ENCODE measurements around the gene EDN2.

EDN2 gene

DNA sequence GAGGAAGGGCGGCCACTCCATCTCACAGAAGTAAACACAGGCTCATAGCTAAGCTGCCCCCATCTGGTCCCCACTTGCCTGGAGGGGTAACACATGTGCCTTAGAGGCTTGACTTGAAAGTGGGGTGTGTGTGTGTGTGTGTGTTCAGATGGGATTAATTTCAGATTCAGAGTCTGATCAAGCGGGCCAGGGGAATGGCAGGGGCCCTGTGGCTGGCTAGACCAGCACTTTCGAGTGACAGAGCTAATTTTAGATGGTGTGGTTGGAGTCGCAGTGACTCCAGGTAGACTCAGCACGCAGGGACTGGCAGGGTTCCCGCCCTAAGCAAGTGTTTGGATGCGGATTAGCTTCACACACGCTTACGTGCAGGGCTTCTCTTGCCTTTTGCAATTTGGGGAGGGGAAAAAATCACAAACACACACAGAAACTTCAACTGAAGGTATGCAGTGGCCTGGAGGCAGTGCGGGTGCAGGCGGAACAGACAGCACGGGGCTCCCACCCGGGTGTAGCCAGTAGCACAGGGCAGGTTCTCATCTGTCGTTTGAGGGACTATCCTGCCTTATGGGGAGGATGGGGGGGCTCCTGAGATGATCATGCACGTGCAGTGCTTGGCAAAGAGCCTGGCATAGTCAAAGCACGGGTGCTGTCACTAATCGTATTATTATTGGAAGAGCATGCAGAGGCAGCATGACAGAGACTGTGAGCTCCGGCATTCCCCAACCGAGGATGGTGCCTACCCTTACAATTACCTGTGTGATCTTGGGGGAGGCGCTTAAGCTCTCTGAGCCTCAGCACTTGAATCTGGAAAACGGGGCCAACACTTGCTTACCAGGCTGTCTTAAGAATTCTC, 1.3 kb downstream of the EDN2 start:
- no peak for DNase-seq (ENCODE audit: low read depth)

DNA sequence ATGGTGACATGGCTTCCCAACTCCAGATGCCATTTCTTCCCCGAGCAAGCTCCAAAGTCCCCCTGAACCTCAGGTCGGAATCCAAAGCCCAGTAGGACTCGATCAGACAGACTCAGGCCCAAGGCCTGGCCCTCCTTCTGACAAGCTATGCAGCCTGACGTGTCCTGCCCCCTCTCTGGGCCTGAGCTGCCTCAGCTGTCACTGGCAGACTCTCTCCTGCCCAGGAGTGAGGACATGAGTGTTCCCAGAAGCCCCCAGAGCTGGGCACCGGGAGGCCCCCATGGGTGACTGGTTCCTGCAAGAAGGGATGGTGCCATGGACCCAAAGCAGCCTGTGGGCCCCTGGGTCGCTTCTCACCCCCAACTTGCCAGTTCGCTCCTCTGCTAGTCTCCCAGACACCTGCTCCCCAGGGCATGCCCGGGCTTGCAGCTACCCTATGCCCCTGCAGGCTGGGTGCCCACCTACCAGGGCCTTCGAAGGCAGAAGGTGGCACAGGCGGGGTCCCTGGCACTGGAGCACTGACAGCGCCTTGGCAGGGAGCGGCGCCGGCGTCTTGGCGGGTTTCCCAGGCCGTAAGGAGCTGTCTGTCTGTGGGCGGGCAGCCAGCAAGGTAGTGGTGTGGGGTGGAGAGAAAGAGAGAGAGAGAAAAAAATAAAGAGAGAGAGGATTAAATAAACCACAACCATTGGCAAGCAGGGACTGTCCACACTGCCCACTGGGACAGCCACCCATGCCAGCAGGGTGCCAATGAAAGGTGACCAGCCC, 2.3 kb downstream of the EDN2 start:
- peak; percentile 42 for DNase-seq (ENCODE audit: low read depth)

DNA sequence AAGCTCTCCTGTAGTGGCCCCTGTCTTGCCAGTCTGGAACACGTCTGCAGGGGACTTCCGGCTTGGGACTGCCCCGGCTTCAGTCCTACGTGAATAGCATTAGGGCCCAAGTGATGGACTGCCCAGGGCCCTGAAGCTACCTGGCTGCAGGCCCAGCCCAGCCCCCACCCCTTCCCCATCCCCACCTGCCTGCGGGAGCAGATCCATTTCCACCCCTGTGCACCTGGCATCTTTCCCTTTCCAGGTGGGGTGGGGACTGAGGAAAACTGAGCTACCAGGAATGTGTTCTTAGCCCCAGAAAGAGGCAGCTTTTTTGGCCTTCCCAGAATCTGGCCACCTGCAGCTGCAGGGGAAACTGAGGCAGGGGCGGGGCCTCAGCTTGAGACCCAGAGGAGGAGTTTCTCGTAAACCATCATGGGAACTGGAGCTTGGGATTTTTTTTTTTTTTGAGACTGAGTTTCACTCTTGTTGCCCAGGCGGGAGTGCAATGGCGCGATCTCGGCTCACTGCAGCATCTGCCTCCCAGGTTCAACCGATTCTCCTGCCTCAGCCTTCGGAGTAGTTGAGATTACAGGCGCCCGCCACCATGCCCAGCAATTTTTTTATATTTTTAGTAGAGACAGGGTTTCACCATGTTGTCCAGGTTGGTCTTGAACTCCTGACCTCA, 3.2 kb downstream of the EDN2 start:
- DNase-seq (ENCODE audit: low read depth), result no peak

DNA sequence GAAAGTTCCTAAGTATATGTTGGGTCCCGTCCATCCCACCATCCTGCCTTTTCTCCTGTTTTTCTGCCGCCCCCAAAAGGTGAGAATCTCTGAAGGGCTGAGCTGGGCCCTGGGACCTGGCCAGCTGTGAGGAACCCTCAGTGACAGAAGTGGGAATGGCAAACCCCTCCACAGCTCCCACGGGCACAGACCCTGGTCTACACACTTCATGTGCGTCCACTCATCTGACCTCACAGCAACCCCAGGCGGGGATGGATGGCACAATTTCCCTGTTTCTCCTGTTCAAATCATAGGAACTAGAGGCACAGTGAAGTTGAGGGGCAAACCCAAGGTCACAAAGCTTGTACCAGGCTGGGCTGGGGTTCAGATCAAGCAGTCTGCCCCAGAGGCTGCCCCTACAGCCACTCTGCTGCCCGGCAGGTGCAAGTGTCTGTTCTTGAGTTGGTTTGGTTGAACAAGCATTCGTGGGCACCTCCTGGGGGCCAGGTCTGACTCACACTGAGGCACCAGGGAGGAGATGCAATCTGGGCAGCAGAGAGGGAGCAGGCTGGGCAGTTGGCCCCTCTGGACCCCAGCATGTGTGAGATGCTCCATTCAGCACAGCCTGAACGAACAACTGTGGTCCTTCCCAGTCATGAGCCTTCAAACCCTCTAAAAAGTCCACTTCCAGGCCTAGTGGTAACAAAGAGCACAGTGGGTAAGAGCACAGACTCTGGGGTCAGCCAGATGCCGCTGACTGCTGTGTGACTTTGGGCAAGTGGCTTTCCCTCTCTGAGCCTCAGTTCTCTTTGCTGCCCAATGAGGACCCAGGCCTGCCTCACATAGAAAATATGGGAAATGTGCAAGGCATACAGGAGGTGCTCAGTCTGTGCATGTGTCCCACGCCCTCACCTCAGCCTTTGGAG, 4.0 kb downstream of the EDN2 start:
- DNase-seq (ENCODE audit: low read depth), result no peak

DNA sequence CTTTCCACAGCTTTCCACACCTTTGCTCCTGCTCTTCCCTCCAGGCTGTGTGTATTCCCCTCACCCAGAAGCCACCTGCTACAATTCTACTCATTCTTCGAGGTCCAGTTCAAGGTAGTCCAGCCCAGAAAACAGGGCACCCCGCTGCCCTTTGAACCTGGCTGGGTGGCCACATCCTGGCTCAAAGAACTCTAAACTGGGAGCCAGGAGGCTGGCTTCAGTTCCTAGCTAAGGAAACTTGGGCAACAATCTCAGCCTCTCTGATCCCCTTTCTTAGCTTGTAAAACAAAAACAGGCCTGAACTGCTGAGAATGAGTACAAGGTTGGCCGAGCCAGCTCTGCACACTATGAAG, 4.7 kb downstream of the EDN2 start:
- DNase-seq (ENCODE audit: low read depth), result no peak

DNA sequence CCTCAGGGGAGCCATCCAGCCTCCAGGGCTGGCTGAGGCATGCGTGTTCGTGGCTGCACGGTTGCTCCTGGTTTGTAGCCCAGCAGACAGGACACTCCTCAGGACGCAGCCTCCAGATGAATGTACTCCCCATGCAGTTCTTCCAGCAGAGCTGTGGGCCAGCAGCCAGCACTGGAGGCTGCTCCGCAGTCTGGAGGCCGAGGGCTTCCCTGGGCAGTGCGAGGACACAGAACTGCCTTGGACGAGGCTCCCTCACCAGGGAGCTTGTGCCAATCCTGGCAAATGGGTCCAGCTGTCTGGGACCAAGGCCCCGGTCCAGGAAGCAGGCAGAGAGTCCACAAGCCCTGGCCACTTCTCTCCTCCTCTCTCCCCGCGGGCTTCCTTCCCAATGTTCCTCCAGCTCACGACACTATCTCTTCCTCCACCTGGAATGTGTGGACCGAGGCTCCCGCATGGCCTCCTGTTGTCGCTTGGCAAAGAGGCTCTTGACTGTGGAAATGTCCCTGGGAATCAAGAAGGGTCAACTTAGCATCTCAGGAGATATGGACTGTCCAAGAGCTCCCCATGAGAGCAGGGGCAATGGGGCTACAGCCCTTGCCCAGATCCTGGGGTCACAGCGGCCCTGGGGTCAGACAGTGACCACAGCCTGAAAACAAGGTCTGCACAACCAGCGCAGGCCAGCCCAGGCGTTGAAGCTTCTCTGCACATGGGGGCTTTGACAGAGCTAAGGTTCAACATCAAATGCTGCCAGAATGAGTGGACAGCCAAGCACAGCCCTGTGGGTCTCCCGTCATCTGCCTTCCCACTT, 5.3 kb downstream of the EDN2 start:
- no peak for DNase-seq (ENCODE audit: low read depth)

DNA sequence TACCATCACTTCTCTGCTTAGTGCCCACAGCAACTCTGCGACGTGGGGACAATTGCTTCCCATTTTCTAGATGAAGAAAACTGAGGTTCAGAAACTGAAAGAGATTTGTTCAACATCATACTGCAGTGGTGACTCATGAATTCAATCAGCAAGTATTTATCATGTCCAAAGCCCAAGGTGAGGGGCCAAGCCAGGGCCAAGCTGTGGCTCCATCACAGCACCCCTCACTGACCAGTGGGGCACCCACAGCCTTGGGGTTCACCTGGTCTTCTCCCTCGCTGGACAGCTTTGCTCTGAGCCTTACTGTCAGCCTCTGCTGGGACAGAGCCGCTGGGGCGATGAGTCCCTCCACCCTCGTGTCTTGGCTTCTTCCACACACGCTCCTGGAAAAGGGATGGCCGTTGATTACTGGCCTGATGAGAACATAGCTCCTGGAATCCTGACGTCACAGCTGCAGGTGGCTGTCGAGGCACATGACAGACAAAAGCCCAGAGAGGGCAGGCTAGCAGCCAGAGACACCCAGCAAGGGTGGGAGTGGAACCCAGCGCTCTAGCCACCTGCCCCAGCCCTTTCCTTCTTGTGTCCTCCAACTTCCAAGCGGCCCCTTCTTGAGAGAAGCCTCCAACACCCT, 6.2 kb downstream of the EDN2 start:
- no peak for DNase-seq (ENCODE audit: low read depth)

DNA sequence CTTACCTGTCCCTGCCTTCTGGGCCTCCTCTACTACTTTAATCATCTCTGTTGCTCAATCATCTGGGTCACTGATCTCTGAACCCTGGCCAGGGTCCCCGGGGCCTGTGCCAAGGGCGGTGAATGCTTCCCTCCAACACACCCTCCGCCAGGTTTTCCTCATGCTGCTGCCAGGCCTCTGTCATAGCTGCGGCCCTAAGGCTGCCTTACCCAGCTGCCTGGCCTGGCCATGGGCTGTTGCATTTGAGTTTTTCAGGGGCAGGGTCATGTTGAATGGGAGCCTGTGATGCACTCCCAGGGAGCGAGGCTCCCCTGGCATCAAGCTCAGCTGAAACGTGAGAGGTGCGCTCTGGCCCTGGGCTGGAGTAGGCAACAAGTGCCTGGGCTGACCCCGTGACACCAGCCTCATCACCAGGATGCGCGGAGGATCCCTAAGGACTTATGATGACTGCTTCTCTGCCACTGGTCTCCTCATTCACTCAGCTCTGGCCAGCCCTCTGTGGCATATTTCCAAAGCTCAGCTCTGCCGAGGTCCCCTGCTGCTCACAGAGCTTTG, 7.6 kb downstream of the EDN2 start:
- no peak for DNase-seq (ENCODE audit: low read depth)

DNA sequence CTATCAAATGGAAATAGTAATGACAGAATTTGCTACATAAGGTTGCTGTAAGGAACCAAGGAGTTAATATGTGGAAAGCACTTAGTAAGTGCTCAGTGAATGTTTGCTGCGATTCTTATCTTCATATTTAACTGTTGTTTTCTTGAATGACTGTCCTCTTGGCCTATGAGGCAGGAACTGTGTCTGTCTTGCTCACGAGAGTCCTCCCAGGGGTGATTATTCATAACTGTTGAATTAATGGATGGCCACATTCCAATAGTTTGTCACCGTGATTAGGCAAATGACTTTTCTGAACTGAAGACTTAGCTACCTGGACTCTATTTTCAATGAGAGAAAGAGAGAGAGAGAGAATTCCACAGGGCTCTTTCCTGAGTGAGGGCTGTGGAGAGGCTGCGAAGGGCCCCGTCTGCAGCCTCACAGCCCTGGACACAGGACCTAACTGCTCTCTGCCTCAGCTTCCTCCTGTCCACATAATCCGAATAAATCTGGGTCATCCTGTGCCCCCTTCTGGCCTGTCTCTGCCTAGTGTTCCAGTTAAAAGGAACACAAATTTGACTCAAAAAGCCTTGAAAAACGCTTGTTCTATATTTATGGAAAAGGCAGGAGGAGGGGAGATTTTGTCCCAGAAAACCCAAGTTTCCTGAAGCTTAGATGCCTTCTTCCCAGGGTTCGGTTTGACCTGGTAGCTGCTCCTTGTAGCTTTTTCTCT, 8.5 kb downstream of the EDN2 start:
- DNase-seq (ENCODE audit: low read depth), result peak; percentile 35

DNA sequence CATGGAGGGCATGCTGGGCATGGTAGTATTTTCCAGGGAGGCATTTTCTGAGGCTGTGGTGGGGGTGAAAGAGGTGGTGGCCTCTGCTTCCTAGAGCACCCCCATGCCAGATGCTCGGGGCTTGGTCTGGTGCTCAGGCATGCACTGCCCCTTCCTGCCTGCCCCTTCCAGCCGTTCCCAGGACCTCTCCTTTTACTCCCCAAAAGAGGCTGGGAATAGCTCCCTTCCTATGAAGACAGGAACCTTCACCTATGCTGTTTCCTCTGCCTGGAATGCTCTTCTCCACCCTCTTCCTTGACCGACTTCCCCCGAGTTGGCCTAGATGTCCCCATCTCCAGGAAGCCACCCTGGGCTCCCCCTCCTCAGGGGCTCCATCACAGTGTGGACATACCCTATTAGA, 9.1 kb downstream of the EDN2 start:
- no peak for DNase-seq (ENCODE audit: low read depth)

DNA sequence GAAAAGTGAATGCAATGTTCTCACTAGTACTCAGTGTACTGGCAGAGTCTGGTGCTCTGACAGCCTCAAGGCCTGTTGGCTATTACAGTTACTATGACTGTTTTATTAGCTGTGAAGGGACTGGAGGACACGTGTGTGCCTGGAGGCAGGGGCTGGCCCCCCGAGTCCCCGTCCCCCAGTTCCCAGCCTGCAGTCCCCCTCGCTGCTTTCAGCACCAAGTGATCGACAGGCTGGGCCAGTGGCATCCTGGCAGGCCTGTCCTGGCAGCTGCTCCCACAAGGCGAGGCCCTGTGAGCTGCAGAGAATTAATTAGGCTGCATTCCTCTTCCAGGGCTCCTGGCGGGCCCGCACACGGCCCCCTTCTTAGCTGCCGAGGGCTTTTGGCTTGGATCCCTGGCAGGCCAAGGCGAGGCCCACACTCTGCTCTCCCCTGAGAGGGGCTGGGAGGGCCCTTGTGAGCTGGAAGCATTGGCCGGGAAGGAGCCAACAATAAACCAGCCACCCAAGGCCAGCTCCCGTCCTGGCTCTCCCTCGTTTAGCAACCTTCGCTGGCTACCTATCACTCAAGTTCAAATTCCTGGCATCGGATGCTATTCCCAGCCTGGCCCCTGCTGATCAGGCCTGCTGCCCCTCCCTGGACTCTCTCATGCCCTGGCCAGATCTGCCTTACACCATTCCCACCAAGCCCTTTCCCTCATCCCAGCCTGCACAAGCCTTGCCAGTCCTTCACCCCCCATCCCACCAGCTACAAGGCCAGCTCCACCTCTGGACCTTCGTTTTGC, 9.8 kb downstream of the EDN2 start:
- no peak for DNase-seq (ENCODE audit: low read depth)

DNA sequence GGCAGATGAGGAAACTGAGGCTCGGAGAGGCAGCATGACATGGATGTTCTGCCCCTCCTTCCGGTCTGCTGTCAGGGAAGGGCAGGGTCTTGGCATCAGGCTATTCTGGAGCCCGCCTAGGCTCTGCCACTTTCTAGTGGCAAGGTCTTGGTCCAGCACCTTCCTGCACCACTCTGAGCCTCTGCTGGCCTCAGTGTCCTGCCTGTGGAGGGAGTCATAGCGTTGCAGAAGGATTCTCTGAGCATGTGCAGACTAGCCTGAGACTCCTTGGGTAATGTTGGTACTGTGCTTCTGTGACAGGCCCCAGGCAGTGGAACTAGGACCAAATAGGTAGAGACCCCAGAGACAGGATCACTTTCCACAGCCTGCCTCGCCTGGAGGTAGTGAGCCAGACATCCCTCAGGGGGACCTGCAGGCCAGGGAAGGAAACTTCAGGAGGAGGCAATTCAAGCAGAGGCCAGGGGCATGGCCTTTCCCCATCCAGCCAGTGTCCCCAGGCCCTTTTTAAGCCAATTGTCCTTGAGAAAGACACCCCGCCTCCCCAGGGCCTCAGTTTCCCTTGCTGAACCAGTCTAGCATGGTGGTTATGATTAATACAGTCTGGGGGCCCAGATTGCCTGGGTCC, 10.6 kb downstream of the EDN2 start:
- no peak for DNase-seq (ENCODE audit: low read depth)

DNA sequence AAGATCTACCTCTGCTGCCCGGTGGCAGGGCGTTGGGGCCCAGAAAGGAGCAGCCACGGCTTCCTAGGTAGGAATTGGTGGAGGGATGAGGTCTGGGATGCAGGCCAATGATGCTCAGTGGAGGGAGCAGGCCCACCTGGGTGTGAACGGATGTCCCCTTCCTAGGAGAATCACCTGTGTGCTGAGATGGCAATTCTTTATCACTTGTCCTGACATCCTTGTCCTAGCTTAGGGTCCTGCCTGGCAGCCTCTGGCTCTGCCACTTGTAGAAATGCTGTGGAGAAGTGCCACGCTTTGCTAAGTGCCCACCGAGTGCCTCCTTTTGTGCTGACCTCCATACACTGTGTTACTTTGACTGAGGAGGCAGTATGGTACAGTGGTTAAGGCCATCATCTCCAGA, 12.8 kb downstream of the EDN2 start:
- no peak for DNase-seq (ENCODE audit: low read depth)

DNA sequence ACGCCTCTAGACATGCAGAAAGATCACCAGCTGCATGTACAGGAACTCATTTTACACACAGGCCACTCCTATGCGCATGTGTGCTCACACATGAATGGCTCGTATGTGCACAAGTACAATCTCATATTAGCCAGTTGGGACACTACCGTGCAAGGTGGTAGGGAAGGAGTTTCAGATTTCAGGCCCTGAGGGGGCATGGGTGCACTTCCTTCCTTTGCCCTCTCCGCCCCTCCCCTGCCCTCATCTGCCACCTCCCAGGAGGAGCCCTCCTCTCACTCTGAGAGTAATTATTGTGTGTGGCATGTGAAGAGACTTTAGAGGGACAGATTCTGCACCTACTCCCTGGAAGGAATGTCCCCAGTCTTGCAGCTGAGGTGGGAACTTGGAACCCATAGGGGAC, 14.8 kb downstream of the EDN2 start:
- DNase-seq (ENCODE audit: low read depth), result no peak

DNA sequence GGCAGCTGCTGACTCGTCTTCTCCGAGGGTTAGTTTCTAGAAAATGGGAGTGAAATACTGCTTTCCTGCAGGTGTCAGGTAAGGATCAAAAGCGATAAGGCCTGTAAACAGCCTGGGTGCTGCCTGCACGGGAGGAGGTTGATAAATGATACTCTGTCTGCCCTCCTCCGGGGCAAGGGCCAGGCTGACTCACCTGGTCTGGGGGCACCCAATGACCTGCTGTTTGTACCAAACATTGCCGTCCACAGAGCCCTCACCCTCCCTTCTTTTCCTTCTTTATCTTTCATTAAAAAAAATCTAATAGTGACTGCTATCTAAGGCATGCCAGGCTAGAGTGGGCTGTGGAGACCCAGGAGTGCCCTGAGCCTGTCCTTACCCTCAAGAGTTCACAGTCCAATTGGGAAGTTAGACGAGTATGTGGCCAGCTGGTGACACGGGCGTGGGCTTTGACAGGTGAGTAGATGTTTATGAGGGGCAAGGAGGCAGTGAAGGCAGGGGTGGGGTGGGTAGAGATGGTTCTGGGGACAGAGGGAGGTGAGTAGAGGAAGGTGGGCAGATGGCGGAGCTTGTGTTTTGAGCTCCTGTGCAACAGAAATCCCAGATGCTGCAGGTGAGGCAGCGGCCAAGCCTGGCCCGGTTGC, 16.2 kb downstream of the EDN2 start:
- no peak for DNase-seq (ENCODE audit: low read depth)

DNA sequence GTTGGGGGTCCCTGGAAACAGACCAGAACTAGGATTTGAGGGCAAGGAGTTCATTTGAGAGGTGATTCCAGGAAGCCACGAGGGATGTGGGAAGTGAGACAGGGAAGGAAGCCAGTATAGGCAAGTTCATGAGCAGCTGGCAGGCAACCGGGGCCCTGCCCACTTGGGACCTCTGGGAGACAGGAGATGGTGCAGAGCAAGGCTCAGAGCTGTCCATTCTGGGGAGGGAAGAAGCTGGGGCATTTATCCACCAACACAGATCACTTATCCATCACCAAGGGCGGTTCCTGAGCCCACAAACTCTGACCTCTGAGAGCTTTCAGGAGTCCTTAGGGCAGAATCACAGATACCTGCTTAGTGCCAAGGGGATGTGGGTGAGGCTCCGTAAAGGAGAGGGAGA, 16.8 kb downstream of the EDN2 start:
- no peak for DNase-seq (ENCODE audit: low read depth)

DNA sequence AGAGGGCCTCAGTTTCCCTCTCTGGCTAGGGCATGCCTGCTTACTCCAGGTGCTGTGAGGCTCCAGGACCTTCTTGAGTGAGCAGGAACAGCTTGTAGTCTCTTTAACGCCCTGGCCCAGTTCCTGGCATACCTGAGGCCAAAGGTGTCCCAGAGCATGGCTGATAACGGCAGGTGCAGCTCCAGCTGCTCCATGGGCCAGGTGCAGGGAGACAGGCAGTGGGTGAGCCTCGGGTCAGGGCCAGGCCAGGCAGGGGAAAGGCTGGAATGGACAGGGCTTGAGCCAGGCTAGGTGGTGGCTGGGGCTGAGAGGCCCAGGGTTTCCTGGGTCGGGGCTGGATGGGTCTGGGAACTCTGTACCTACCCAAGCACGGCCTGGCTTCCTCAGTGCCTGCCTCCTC, 18.3 kb downstream of the EDN2 start:
- no peak for DNase-seq (ENCODE audit: low read depth)

DNA sequence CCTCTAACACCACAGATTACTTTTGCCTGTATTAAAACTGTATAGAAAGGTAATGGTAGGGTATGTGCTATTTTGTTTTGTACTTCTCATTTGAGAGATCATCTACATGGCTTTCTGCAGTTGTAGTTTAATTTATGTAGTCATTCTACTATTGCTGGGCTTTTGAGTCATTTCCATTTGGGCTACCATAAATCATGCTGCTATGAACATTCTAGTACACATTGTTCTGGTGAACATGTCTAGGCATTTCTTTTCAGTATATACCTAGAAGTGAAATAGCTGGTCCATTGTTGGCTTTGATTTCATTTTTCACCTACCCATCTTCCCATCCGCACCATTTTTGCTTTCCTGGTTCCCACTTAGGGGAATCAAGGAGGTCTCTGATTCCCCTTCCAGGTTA, 18.7 kb downstream of the EDN2 start:
- no peak for DNase-seq (ENCODE audit: low read depth)
